ENCODE data around the gene THAP8. TPM values are rescaled to one million over a fixed set of nuclear protein-coding genes. Genes with fewer than 3 reads are reported as not detected.
A peak's percentile ranks its signal among the peaks of the same experiment; 100 is the strongest.

Gene THAP8
- total and polyA plus RNA-seq, 2 of the 13 experiments (the other 11 are each of a cell fraction or from before 2014, with no cell fraction given): 1.7 to 3.7 TPM

DNA sequence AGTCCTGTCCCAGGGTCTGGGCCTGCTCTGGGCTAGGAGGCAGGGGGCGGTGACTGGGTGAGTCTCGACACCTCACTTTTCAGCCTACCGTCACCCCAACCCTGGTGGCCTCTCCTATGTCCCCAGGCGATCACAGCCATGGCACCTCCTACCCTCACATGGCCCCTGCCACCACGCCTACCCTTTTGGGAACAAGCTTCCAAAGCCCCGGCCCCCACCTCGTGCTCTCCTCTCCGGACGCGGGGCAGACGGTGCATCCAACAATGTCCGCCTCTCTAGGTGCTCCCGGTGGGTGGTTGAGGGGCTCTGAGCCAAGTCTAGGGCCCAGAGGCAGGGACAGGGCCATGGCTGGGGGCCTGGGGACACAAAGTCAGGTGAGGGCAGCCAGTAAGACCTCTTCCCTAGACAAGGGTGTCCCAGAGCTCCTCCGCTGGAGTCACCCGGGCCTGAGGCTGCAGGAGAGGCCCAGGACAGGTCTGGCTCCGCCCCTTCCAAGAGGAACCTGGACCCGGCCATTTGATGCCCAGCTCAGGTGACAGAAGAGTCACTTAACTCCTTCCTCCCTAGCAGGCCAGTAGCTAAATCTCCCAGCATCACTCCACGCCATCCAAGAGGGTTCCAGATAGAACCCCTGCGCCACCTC lies 45.6 kb downstream of the THAP8 start, which contains the start of gene SYNE4 (continued):
- TF ChIP-seq, protein P1, sequence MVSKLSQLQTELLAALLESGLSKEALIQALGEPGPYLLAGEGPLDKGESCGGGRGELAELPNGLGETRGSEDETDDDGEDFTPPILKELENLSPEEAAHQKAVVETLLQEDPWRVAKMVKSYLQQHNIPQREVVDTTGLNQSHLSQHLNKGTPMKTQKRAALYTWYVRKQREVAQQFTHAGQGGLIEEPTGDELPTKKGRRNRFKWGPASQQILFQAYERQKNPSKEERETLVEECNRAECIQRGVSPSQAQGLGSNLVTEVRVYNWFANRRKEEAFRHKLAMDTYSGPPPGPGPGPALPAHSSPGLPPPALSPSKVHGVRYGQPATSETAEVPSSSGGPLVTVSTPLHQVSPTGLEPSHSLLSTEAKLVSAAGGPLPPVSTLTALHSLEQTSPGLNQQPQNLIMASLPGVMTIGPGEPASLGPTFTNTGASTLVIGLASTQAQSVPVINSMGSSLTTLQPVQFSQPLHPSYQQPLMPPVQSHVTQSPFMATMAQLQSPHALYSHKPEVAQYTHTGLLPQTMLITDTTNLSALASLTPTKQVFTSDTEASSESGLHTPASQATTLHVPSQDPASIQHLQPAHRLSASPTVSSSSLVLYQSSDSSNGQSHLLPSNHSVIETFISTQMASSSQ (IDR thresholded peaks at IDR 0.05; ENCODE audit: low read depth): no peak
- TF ChIP-seq, protein P1 (CRISPR knock-in tag; IDR thresholded peaks at IDR 0.05; ENCODE audit: borderline replicate concordance): 0 out of 2 replicates have a peak, but pooled peaks have one; percentile 35
- TF ChIP-seq SMARCC2 (IDR thresholded peaks at IDR 0.05) (no peak), SP140L (CRISPR knock-in tag; IDR thresholded peaks at IDR 0.05; ENCODE audit: borderline replicate concordance) (no peak), ATF2 (CRISPR knock-in tag; IDR thresholded peaks at IDR 0.05) (no peak), CAMTA2 (CRISPR knock-in tag; IDR thresholded peaks at IDR 0.05; ENCODE audit: borderline replicate concordance) (no peak), HNF1B (CRISPR knock-in tag; IDR thresholded peaks at IDR 0.05) (peak; percentile 66; the same call in 1 of the 2 replicates), TRIM22 (IDR thresholded peaks at IDR 0.05) (no peak), SRSF9 (IDR thresholded peaks at IDR 0.05; ENCODE audit: borderline replicate concordance, insufficient read depth, low read depth, low read length, poor library complexity, severe bottlenecking) (no peak), ZNF543 (CRISPR knock-in tag; IDR thresholded peaks at IDR 0.05) (peak; percentile 76; the same call in 1 of the 2 replicates), ZNF207 (IDR thresholded peaks at IDR 0.05; ENCODE audit: borderline replicate concordance) (no peak), KLF12 (CRISPR knock-in tag; IDR thresholded peaks at IDR 0.05; ENCODE audit: borderline replicate concordance) (peak; percentile 52; the same call in 1 of the 2 replicates), CCAR2 (optimal IDR thresholded peaks at IDR 0.05; ENCODE audit: low read depth, low read length) (no peak), HMG20B (CRISPR knock-in tag; conservative IDR thresholded peaks at IDR 0.05) (0 out of 2 replicates have a peak, but pooled peaks have one; percentile 13), NR2C2 (CRISPR knock-in tag; IDR thresholded peaks at IDR 0.05; ENCODE audit: borderline replicate concordance) (peak; percentile 53), MXD3 (CRISPR knock-in tag; IDR thresholded peaks at IDR 0.05) (peak; percentile 64), ATRX (CRISPR knock-in tag; IDR thresholded peaks at IDR 0.05; ENCODE audit: borderline replicate concordance) (no peak), ARNT (IDR thresholded peaks at IDR 0.05) (no peak), ZNF850 (CRISPR knock-in tag; conservative IDR thresholded peaks at IDR 0.05) (no peak)
